Upper lobe of left lung (tissue), 4 donors: Measurements from ENCODE around the gene SLC22A2.

Experiments used
- POLR2A ChIP-seq, 4 donors: fragments of 450-650 bp; IDR thresholded peaks; one replicate each; pipeline ENCODE4 v1.5.1; 2016 to 2017; ENCODE audit warnings: antibody characterized with exemption in 4 of 4, mild to moderate bottlenecking in 2 of 4
- POLR2AphosphoS5 ChIP-seq, 2 donors: sonication (generic); formaldehyde crosslinking; IDR thresholded peaks; one replicate each; pipeline ENCODE4 v1.5.1; 2017; ENCODE audit warnings: antibody characterized with exemption in 2 of 2
- TF ChIP-seq, protein P1 (sequence below), 6 experiments: fragments of 450-650 bp in 4 of 6; fragments of 200-600 bp in 2 of 6; sonication (generic) in 2 of 6; IDR thresholded peaks; one replicate each; pipeline ENCODE4 v1.5.1; 2016 to 2019; ENCODE audit warnings: antibody characterized with exemption in 6 of 6

DNA sequence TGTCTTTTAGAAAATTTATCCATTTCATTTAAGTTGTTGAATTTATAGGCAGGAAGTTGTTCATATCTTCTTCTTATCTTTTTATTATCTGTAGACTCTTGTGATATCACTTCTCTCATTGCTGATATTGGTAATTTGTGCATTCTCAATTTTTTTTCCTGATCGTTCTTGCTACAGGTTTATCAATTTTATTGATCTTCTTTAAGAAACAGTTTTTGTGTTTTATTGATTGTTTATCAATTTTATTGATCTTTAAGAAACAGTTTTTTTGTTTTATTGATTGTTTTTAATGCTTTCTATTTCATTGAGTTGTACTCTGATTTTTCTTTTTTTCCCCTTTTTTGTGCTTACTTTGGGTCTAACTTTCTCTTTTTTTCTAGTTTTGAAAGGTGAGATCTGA, 23.8 kb upstream of the SLC22A2 start:
- TF ChIP-seq, protein P1, sequence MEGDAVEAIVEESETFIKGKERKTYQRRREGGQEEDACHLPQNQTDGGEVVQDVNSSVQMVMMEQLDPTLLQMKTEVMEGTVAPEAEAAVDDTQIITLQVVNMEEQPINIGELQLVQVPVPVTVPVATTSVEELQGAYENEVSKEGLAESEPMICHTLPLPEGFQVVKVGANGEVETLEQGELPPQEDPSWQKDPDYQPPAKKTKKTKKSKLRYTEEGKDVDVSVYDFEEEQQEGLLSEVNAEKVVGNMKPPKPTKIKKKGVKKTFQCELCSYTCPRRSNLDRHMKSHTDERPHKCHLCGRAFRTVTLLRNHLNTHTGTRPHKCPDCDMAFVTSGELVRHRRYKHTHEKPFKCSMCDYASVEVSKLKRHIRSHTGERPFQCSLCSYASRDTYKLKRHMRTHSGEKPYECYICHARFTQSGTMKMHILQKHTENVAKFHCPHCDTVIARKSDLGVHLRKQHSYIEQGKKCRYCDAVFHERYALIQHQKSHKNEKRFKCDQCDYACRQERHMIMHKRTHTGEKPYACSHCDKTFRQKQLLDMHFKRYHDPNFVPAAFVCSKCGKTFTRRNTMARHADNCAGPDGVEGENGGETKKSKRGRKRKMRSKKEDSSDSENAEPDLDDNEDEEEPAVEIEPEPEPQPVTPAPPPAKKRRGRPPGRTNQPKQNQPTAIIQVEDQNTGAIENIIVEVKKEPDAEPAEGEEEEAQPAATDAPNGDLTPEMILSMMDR (IDR thresholded peaks at IDR 0.05): no peak
- TF ChIP-seq POLR2AphosphoS5 (IDR thresholded peaks at IDR 0.05) (no peak), POLR2A (IDR thresholded peaks at IDR 0.05) (no peak)
